NCI-H1930 (cell line): ENCODE measurements around the gene PIP5KL1.

ENCODE experiments used
- DNase-seq, 2 experiments: peaks; one replicate each; lab custom pipeline; 2025; lab: John Stamatoyannopoulos, UW

Gene PIP5KL1

DNA sequence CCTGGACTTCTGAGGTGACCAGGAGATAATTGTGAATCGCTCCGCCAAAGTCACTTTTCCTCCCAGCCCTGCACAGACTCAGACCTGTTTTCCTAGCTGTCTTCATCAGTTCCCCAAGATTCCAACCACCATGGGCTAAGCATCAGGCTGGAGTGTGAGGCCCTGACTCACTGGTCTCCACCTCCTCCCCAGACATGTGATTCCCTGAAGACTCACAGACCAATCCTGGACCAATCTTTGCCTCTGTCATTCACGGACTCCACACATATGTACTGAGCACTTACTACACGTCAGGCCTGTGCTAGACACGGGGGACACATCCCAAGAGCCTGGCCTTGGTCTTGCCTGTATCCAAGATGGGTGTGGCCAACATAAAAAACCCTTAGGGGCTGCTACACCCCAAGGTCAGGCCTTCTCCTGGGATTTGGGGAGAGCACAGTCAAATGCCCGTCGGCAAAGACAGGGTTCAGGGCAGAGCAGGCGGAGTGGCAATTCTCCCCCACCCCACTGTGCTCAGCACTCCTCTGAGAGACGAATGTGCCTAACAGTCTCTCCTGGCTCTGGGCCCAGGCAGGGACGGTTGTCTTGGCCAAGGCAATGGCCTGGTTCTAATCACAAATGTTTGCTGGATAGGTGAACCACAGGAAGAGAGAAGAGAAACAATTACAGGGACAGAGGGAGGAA lies 38.3 kb upstream of the PIP5KL1 start:
- no peak for DNase-seq

DNA sequence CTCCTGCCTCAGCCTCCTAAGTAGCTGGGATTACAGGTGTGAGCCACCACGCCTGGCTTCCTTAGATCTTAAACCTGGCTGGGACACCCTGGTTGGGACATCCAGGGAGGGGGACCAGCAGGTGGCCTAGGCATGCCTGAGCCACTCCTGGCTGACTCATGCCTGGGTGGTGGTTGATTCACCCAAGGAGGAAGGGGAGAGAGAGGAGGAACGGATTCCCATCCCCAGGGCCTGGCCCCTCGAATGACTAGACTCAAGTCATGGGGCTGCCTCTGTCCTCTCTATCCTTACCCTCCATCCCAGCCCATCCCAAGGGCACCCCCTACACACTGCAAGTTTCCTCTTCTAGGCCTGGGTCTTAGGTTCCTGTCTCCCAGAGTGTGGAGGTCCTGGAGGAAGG lies 37.5 kb upstream of the PIP5KL1 start:
- no peak for DNase-seq

DNA sequence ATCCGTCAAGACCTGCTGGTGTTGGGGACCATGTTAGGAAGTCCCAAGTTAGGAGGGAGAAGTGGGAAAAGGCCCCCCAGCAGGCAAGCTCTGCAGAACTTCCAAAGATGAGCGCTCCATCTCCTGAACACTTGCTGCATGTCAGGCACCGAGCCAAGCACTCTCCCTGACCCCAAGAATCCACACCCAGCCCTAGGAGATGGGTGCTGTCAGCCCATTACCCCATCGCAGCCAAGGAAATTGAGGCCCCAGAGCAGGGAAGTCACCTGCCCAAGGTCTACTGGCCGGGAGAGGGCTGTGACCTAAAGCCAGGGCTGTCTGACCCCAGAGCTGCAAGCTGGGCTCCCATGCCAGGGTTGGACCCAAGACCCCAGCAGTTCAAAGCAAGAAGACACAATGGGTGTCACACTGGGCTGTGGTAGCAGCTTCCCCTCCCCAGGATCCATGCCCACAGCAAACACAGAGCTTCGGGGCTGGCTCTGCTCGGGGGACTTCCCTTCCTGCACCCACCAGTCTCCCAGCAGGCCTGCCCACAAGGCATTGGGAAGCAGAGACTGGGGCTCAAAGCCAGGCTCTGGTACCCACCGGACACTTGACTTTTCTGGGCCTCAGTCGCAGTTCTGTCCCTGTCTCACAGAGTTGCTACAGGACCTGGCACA lies 36.7 kb upstream of the PIP5KL1 start:
- DNase-seq = no peak

DNA sequence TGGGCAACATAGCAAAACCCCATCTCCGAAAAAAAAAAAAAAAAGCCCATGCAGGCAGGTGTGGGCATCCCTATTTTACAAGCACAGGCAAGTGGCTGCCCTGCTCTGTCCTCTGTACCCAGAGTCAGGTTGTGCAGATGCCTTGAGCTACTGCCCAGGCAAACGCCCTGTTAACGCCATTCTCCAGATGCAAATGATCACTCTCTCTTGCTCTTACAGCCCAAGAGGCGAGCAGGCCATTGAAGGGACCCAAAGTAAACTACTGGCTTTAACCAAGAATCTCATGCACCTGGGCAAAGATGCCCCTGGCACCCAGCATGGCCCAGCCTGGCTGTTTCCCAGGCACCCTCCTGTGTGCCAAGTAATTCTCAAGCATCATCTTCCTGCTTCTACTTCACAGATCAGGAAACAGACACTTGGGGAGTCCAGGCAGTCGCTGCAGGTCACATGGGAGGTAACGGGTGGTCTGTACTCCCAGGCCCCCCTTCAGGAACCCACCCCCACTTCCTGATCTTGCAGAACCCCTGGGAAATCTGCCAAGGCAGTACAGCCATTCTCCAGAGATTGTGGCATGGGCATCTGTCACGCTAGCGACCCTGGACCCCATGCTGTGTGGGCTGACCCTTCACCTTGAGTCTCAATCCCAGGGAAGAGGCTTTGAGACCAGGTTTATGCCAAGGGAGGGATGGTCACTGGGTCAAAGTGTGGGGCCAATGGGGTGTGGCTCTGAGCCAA lies 36.0 kb upstream of the PIP5KL1 start:
- DNase-seq = no peak

DNA sequence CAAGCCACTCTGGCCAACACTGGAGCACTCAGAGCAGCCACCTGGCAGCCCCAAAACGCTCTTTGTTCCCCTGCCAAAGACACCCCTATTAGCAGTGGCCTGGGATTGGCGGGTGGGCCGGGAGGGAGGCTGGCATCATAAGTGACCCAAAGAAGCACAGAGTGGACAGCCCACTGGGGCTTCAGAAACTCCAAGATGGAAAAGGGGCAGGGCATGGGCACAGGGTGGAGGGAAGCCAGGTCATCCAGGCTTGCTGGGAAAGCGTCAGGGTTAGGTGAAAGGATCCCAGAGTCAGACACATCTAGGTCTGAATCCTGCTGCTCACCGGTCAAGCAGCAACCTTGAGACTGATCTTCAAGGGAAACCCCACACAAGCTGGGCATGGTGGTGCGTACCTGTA lies 35.4 kb upstream of the PIP5KL1 start:
- no peak for DNase-seq

DNA sequence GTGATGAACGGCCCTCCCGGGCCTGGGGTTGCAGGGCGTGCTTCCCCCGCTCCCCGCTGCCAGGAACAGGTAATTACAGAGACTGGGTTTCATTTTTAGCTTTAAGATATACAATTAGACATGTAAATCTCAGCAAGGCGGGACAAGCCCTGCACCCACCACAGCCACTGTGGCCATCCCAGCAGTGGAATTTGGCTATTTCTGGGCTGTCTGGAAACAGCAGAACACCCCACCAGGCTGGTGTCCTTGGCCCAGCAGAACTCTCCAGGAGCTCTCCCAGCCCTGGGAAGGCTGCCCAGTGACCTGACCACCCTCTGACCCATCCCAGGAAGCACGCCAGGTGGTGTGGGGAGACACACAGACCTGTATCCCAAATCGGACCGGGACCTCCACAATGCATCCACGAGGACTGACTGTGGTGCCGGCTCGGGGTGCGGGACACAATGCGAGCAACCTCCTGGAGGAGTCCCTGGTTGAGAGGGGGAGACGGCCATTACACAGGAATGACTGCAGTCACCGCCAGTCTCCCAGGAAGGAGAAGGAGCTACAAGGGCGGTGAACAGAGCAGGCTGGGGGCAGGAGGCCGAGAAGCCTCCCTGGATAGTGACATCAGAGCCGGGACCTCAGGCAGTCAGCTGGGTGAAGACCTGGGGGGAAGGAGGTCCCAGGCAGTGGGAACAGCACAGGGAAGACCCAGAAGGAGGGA lies 32.9 kb upstream of the PIP5KL1 start:
- DNase-seq = no peak

DNA sequence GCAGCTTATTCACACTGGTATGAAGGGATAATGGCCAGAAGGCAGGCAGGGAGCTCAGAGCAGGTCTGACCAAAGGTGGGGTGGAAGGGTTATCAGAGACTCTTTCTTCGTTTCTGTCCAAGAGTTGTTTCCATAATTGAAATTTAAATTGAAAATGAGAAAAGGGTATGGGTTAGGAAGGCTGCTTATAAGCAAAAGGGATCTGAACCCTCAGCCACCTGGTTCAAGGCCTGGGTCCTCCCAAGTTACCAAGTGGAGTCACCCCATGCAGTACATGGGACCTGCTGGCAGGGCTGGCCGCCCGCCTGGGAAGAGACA lies 32.4 kb upstream of the PIP5KL1 start:
- DNase-seq = no peak

DNA sequence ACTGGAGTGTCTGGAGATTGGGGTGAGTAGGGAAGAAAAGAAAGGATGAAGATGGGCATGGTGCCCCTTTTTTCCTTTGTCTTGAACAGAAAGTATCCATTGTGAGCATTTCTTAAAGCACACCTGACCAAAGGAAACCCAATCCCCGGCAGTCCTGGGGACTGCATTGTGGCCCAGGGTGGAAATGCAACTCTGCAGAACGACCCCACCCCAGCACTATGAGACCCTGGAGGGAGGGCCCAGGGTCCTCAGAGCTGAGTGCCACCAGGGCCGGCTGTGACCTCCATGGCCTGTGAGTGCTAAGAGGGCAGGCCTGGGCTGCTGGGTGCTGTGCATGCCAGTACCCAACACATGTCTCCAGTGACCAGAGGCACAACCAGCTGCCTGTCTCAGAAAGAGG lies 31.7 kb upstream of the PIP5KL1 start:
- DNase-seq = no peak

DNA sequence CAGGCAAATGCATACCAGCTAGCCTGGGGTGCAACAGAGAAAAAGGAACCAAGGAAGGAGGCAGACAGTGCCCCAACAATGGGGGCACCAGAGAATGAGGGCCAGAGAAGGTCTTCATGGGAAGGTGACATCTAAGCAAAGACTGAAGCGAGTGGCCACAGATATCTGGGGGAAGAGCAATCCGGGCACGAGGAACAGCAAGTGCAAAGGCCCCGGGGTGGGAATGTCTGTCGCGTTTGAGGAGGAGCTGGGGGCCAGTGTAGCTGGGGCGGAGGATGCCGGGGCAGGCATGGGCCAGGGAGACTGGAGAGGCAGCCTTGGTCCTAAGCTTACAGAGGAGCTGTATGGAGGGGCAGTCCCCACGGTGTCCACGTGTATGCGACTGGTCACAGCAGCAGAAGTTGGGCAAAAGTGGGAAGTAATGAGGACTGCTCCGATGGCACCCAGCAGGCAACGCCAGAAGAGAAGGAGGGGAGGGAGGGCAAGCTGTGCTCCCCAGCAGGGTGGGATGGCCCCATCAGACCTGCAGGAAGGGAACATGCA lies 31.1 kb upstream of the PIP5KL1 start:
- DNase-seq = no peak

DNA sequence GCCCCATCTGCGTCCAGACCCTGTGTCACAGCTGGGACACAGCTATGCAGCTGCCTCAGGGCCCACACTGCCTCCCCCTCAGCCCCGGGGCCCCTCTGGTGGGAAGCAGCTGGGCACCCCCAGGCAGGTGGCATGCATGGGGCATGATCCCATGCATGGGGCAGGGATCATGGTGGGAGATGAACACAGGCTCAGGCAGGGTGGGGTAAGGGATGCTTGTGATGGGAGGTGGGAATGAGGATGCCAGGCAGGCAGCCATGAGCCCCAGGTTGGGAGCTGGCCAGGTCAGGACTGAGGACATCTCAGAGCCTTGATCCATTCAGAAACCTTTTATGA lies 30.5 kb upstream of the PIP5KL1 start:
- no peak for DNase-seq

DNA sequence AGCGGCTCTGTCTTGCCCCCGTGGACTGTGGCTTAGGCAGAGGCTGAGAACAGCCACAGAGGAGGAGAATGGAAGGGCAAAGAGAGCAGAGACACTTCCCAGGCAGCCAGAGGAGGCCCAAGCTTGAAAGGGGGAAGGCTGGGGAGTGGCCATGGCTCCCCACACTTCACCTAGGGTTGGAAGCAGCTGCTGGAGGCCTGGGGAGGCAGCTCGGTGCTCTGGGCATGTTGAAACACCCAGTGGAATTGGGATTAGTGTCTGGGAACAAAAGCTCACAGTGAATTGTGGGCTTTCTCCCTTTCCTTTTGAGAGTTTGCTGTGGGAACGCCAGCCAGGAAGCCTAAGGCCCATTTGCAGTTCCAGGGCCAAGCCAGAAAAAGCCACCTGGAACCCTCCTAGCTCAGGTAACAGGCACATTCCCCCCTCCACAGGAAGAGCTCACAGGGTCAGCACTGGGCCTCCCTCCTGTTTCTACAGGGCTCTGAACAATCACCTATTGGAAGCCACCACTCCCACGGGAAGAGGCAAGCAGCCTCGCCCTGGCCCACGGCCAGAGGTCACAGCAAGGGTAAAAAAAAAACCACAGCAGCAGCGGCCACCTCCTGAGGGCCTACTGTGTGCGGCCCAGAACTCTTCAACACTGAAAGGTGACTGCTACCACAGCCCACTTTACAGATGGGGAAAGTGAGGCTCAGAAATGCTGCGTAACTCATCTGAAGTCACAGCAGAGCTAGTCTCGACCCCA lies 30.0 kb upstream of the PIP5KL1 start:
- no peak for DNase-seq

DNA sequence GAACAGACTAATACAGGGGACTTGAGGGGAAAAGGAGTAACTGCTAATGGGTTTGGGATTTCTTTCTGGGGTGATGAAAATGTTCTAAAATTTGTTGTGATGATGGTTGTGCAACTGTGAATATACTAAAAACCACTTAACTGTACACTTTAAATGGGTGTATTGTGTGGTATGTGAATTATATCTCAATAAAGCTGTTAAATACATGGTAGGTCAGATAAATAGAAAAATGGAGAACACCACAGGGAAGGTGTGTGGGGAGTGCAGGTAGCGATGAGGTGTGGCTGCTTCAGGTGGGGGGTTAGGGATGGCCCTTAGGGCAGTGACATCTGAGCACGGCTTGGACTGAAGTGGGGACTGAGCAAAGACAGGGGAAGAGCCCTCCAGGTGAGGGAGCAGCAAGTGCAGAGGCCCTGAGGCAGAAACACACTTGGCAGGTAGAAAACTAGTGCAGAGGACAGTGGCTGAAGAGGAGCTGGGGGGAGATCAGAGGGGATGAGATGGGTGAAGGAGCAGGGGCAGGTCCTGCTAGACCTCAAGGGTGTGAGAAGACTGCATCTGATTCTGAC lies 29.3 kb upstream of the PIP5KL1 start:
- DNase-seq = no peak

DNA sequence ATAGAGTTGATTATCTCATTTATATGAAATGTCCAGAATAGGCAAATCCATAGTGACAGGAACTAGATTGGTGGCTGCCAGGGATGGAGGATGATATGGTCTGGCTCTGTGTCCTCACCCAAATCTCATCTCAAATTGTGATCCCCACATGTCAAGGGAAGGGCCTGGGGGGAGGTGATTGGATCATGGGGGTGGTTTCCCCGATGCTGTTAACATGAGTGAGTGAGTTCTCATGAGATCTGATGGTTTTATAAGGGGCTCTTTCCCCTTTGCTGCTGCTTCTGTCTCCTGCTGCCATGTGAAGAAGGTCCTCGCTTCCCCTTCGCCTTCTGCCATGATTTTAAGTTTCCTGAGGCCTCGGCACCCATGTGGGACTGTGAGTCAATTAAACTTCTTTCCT lies 28.8 kb upstream of the PIP5KL1 start:
- no peak for DNase-seq

DNA sequence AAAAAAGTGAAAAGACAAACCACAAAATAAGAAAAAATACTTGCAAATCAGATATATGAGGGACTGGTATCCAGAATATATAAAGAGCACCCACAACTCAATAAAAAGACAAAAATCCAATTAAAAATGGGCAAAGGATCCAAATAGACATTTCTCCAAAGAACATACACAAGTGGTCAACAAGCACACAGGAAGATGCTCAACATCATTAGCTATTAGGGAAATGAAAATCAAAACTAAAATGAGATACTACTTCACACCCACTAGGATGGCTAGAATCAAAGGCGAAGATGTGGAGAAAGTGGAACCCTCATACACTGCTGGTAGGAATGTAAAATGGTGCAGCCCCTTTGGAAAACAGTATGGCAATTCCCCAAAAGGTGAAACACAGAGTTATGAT lies 28.2 kb upstream of the PIP5KL1 start:
- no peak for DNase-seq

DNA sequence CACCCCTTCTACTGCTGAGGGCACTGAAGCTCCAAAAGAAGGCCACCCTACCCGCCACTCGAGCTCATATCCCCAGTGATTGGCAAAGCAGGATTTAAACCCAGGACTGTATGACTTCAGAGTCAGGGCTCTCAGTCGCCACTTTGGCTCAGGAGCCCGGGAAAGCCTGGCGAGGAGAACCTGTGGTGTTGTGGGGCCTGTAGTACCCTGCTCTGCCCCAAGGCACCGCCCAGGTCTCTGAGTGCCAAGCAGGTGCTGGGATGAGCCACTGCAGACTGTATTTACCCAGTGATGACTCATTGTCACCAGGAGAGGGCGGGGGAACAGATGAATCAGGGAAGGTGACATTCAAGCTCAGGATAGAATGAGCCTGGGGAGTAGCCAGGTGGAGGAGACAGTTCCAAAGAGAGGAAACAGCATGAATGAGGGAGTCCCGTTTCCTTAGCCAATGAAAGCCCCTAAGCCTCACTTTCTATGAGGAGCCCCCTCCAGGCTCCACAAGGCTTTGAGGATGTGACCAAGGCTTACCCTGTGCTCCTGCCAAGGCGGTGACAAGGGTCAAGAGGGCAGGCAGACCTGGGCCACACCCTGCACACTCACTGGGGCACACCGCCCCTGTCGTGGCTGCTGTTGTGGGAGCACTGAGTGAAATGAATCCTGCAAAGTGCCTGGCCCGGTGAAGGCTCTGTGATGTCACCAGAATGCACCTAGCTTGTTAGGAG lies 24.9 kb upstream of the PIP5KL1 start:
- DNase-seq = peak; percentile 44 to 73

DNA sequence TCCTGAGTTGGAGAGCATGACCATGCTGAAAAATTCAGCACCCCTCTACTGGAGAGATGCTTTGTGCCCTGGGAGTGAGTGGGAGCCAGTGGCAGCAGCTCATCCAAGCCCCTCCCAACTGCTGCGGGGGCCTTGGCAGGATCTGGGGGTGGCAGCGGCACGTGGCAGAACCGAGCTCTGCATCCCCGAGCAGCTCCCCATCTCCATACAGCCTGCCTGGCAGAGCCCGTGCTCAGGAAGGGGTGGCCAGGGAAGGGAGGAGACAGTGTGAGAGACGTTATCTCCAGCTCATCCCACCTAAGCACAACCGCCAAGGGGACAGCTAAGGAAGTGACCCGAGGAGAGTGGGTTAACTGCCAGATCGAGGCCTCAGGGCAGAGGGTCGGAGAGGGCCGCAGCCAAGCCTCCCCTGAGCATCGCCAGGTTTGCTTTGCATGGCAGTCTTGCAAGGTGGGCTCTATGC lies 24.3 kb upstream of the PIP5KL1 start:
- DNase-seq = no peak

DNA sequence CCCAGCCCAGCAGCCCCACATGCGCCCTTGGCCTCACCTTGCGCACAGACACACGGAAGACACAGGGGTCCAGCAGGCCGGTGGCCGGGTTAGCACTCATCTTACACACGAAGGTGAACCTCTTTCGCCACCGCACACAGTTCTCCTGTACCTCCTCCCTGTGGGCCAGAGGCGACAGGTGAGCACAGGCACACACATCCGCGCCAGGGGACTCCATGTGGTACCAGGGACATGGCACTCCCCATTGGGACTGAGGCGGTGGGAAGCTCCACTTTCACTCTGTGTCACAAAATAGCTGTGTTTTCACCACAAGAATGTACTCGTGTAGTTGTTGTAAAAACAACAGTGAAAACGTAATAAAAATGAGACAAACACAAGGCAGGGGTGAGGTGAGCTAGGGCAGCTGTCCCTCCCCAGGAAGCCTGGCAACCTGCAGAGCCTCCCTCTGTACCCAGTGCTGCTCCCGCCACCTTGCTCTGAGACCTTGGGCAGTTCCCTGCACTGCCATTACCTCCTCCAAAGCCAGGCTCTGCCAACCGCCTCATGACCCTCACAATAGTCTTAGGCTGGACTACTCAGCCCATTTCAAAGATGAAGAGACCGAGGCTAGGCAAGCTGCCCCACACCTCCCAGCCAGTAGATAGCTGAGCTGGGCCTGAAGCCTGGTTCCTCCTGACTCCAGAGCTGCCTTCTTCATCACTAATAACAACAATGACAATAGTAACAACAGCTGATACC lies 23.4 kb upstream of the PIP5KL1 start:
- no peak for DNase-seq

DNA sequence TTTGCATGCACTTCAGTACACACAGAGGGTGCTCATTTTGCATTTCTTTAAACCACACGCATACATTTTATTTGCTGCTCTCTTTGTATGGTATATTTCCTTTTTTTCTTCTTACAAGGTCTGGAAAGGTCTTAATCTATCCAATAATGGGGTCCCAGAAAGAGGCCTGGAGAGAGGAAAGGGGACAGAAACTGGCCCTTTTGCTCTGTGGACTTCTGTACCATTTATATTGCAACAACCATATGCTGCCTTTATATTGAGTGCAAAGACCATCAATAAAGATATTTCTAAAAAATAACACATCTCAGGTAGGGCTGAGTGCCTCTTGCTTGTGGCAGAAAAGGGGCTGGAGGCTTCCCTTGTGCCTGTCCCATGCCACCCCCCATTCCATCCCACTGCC lies 22.6 kb upstream of the PIP5KL1 start:
- DNase-seq = no peak

DNA sequence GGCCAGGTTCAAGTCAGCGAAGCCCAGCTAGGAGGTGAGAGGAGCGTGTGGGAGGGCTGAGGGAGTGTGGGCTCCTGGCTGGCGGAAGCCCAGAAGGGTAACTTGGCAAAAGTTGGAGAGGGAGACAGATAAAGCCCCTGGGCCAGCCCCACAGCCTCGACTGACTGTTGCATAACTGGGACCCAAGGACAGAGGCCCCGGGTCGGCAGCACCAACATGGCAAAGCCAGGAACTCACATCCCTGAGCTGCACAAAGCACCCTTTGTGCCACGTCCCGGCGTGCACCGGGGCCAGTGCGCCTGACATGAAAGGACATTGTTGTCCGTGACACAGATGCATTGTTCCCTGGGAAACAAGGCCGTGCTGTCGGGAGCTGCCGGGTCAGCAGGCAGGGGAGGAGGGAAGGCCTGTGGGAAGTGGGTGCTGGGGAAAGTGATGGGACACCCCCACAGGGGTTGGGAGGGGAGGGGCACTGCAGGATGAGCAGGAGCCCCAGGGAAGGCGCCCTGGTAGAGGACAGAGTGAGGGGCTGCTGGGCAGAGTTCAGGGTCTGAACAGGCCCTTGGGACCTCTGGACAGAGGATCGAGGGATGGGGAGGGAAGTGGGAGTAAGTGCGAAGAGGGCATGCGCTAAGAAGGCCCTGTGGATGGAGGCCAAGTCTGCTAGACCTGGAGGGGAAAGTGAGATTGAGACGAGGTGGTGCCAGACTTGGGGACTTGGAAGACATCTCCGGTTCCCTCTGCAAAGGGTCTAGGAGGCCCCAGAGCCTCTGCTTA lies 20.1 kb upstream of the PIP5KL1 start:
- no peak for DNase-seq
